HG03469 (cell line): Measurements from ENCODE around the gene CLEC4G.

ENCODE experiments used
- ATAC-seq: cut with Tn5 transposase; IDR thresholded peaks from one replicate; pipeline ENCODE4 v1.9.1; 2021; ENCODE audit warnings: mild to moderate bottlenecking, moderate library complexity, moderate number of reproducible peaks; ENCODE audit not compliant: unreplicated experiment

CLEC4G gene

GRCh38 chr19:7729831-7730285 is 2.1 kb downstream of the CLEC4G start:
- ATAC-seq = no peak

GRCh38 chr19:7729211-7729610 is 2.7 kb downstream of the CLEC4G start:
- ATAC-seq = no peak

- ATAC-seq = no peak
These were observed 6.1 kb downstream of the CLEC4G start for GRCh38 chr19:7725791-7726190.

- no peak for ATAC-seq
These were observed 9.7 kb downstream of the CLEC4G start for GRCh38 chr19:7722231-7722651.

- no peak for ATAC-seq
These were observed 11.6 kb downstream of the CLEC4G start for GRCh38 chr19:7720351-7720750.

GRCh38 chr19:7718668-7719067 is 13.2 kb downstream of the CLEC4G start:
- no peak for ATAC-seq

GRCh38 chr19:7716762-7717161 is 15.1 kb downstream of the CLEC4G start:
- no peak for ATAC-seq

GRCh38 chr19:7715671-7716070 is 16.2 kb downstream of the CLEC4G start:
- ATAC-seq = no peak

GRCh38 chr19:7710616-7711015 is 21.3 kb downstream of the CLEC4G start:
- no peak for ATAC-seq

GRCh38 chr19:7709932-7710460 is 21.9 kb downstream of the CLEC4G start:
- ATAC-seq = no peak

GRCh38 chr19:7706955-7707456 is 24.9 kb downstream of the CLEC4G start:
- ATAC-seq = no peak

GRCh38 chr19:7706188-7706954 is 25.5 kb downstream of the CLEC4G start:
- ATAC-seq = no peak

- no peak for ATAC-seq
These were observed 26.3 kb downstream of the CLEC4G start for GRCh38 chr19:7705387-7706187.

- no peak for ATAC-seq
These were observed 27.4 kb downstream of the CLEC4G start for GRCh38 chr19:7704280-7705060.

- no peak for ATAC-seq
These were observed 28.6 kb downstream of the CLEC4G start for GRCh38 chr19:7703332-7703731.

GRCh38 chr19:7701654-7702457 is 30.1 kb downstream of the CLEC4G start, which contains the start of gene FCER2:
Gene FCER2 (minus strand): TSS chr19:7702131. CDS start chr19:7699760, 2,371 bp downstream.
- ATAC-seq = peak; percentile 33

- ATAC-seq = no peak
These were observed 30.8 kb downstream of the CLEC4G start for GRCh38 chr19:7701049-7701653.

- ATAC-seq = no peak
These were observed 32.2 kb downstream of the CLEC4G start for GRCh38 chr19:7699417-7700401.
